Measurements from ENCODE around the gene CDKN1C.

DNA sequence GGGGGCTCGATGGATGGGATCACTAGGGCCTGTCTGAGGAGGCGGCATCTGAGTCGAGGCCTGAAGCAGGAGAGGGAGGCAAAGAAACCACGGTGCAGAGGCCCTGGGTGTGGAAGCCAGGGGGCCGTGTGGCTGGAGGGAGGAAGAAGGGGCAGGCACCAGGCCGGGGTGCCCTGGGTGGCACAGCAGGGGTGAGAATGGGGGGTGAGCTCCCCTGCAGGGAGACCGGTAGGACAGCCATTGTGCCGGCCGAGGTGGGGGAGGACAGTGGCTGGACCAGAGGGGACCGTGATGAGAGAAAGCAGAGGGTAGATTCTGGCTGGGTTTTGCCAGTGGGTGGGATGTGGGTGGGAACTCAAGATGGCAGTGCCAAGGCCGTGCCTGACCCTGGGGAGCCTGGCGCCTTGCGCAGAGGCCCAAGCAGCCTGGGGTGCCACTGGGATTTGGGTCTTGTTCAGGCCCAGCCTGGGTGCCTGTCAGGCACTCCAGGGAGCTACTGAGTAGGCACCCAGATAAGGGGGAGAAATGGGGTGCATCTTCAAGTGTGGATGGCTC, 24.9 kb upstream of the CDKN1C start:
- TF ChIP-seq, protein P1, sequence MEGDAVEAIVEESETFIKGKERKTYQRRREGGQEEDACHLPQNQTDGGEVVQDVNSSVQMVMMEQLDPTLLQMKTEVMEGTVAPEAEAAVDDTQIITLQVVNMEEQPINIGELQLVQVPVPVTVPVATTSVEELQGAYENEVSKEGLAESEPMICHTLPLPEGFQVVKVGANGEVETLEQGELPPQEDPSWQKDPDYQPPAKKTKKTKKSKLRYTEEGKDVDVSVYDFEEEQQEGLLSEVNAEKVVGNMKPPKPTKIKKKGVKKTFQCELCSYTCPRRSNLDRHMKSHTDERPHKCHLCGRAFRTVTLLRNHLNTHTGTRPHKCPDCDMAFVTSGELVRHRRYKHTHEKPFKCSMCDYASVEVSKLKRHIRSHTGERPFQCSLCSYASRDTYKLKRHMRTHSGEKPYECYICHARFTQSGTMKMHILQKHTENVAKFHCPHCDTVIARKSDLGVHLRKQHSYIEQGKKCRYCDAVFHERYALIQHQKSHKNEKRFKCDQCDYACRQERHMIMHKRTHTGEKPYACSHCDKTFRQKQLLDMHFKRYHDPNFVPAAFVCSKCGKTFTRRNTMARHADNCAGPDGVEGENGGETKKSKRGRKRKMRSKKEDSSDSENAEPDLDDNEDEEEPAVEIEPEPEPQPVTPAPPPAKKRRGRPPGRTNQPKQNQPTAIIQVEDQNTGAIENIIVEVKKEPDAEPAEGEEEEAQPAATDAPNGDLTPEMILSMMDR (IDR thresholded peaks at IDR 0.05), result no peak
- TF ChIP-seq POLR2A (IDR thresholded peaks at IDR 0.05), result no peak
